Measurements from ENCODE around the gene MLXIP.
"Not testable (repeated sequence)": the region's sequence is repeated elsewhere in the genome, so short reads cannot be mapped to it uniquely, and the experiment has no call there.

- not testable (repeated sequence) for TF ChIP-seq EZH2 (IDR thresholded peaks at IDR 0.05; ENCODE audit: insufficient read depth, poor library complexity, severe bottlenecking); EZH2phosphoT487 (IDR thresholded peaks at IDR 0.05; ENCODE audit: insufficient read depth, low read depth)
These were observed 26.9 kb downstream of the MLXIP start for GRCh38 chr12:122105496-122105895.

All from GM23248 (cell line).